Measurements from ENCODE around the gene ITGA4.

- no peak for TF ChIP-seq FOXP2 (optimal IDR thresholded peaks at IDR 0.05; ENCODE audit: borderline replicate concordance, extremely low read depth, extremely low read length, insufficient read depth)
- TF ChIP-seq POLR2AphosphoS5 (IDR thresholded peaks at IDR 0.05; ENCODE audit: low read depth, low read length) = no peak
- no peak for TF ChIP-seq TAF1 (IDR thresholded peaks at IDR 0.05; ENCODE audit: borderline replicate concordance, insufficient read depth, low read length)
- TF ChIP-seq REST (IDR thresholded peaks at IDR 0.05; ENCODE audit: insufficient read depth in 1 of 2, low read depth in 2 of 2, low read length in 2 of 2) = no peak
Observed at GRCh38 chr2:181578829-181579228, 121.6 kb downstream of the ITGA4 start.
